Fibroblast of skin of back (primary cell): Measurements from ENCODE around the gene VPS18.

Source experiments
- DNase-seq: peaks from one replicate; pipeline ENCODE4 v3.0.0-alpha.2; 2013

The VPS18 gene

GRCh38 chr15:40869686-40870085, 24.6 kb upstream of the VPS18 start:
- DNase-seq: no peak

- no peak for DNase-seq
These were observed 23.5 kb upstream of the VPS18 start for GRCh38 chr15:40870716-40871115.

GRCh38 chr15:40871749-40872617, 22.3 kb upstream of the VPS18 start:
- DNase-seq: no peak

GRCh38 chr15:40872791-40873693, 21.2 kb upstream of the VPS18 start:
- DNase-seq: no peak

GRCh38 chr15:40873694-40874561, 20.3 kb upstream of the VPS18 start, which contains the start of gene RHOV:
TSS of gene RHOV (minus strand) at chr15:40874234. CDS start at chr15:40874139, 95 bp downstream.
- DNase-seq: peak; percentile 50

GRCh38 chr15:40875991-40876730, 18.1 kb upstream of the VPS18 start:
- no peak for DNase-seq

- DNase-seq: no peak
These were observed 16.6 kb upstream of the VPS18 start for GRCh38 chr15:40877694-40878093.

GRCh38 chr15:40878785-40879184, 15.5 kb upstream of the VPS18 start:
- DNase-seq: no peak

- no peak for DNase-seq
These were observed 14.6 kb upstream of the VPS18 start for GRCh38 chr15:40879609-40880008.

- no peak for DNase-seq
These were observed 12.9 kb upstream of the VPS18 start for GRCh38 chr15:40881351-40881750.

GRCh38 chr15:40886586-40886985, 7.7 kb upstream of the VPS18 start:
- DNase-seq: no peak

GRCh38 chr15:40889112-40889511, 5.1 kb upstream of the VPS18 start:
- DNase-seq: no peak

GRCh38 chr15:40891138-40891537, 3.1 kb upstream of the VPS18 start:
- DNase-seq: no peak

- DNase-seq: peak; percentile 38
These were observed 2.3 kb upstream of the VPS18 start for GRCh38 chr15:40891810-40892446.

- no peak for DNase-seq
These were observed 1.7 kb upstream of the VPS18 start for GRCh38 chr15:40892447-40893012.

GRCh38 chr15:40893019-40893670, 1.1 kb upstream of the VPS18 start:
- no peak for DNase-seq

- DNase-seq: peak; percentile 80
These were observed 615 bp downstream of the VPS18 start for GRCh38 chr15:40894681-40895448.

GRCh38 chr15:40899536-40900207, 5.4 kb downstream of the VPS18 start:
- no peak for DNase-seq
